Effector CD4-positive, alpha-beta T cell (primary cell): ENCODE results near the gene MMP23B.
A peak's percentile ranks its signal among the peaks of the same experiment; 100 is the strongest.

Experiments
- DNase-seq: peaks from one replicate; pipeline ENCODE4 v3.0.0-alpha.2; 2020

The MMP23B gene

GRCh38 chr1:1602968-1603506, 28.9 kb upstream of the MMP23B start:
- DNase-seq, result no peak

DNA sequence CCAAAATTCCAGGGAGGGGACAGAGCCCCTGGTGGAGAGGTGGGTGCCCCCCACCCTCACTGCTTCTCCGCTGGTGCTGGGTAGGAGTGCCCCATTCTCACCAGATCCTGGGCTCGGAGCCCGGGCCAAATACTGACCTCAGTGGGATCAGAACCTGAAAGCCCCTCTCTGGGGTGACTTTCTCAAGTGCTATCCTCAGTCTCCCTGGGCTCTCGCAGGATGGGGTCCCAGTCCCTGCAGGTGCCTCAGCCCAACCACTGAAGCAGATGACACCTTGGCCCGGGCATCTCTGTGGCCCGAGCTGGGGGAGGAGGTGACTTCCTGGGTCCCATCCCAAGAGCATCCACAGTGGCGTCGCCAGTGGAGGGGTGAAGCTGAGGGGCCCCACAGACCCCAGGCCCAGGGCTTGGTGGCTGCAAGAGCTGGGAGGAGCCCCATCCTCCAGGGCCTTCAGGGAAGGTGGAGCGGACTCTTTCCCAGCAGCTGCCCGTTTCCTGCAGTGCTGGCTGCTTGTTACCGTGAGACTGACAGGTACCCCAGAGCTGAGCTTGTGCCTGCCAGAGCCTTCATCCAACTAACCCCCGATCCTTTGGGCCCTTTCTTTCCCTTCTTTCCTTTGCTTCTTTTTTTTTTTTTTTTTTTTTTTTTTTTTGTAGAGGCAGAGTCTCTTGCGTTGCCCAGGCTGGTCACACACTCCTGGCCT, 28.2 kb upstream of the MMP23B start:
- DNase-seq, result no peak

DNA sequence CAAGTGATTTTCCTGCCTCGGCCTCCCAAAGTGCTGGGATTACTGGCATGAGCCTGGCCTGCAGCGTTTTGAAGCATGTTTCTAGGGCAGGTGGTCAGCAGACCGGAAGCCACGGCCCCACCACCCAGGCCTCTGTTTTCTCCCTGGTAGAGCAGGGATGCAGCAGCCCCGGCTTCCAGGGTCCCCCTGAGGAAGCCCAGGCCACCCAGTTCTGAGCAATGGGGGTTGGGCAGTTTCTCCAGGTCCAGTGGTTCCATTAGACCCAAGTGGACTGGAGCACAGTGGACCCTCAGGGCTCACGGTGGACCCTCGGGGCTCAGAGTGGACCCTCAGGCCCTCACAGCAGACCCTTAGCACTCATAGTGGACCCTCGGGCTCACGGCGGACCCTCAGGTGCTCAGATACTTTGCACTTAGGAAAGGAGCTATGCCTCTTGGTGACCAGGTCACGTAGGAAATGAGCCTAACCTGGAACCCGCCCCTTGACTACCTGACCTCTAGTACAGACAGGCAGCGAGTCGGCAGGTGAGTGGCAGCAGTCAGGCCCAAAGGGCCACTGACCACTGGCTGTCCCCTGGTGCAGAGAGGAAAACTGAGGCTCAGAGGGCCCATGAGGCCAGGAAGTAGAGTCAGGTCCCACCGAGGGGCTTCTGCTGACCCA, 27.5 kb upstream of the MMP23B start:
- no peak for DNase-seq

GRCh38 chr1:1605034-1605591, 26.9 kb upstream of the MMP23B start:
- DNase-seq, result no peak

- no peak for DNase-seq
Observed at GRCh38 chr1:1605724-1606123, 26.2 kb upstream of the MMP23B start.

- DNase-seq, result no peak
Observed at GRCh38 chr1:1606232-1606631, 25.7 kb upstream of the MMP23B start.

DNA sequence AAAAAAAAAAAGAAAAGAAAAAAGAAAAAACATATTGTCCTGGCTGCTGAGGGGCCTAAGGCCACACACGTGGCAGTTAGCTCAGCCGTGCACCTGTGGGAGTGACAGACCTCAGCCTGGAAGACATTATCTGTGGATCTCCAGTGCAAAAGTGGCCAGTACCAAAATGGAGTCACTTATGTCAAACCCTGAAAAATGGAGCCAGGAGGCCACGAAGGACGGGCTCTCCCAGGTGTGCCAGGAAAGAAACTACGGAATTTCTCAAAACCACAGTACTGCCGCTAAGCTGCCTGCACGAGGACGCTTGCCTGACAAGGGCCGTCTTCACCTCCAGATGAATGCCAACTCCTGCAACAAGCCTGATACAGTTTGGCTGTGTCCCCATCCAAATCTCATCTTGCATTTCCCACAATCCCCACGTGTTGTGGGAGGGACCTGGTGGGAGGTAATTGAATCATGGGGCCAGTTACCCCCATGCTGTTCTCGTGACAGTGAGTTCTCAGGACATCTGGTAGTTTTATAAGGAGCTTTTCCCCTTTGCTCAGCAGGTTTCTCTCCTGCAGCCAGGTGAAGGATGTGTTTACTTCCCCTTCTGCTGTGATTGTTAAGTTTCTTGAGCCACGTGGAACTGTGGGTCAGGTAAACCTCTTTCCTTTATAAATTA, 22.0 kb upstream of the MMP23B start:
- no peak for DNase-seq

DNA sequence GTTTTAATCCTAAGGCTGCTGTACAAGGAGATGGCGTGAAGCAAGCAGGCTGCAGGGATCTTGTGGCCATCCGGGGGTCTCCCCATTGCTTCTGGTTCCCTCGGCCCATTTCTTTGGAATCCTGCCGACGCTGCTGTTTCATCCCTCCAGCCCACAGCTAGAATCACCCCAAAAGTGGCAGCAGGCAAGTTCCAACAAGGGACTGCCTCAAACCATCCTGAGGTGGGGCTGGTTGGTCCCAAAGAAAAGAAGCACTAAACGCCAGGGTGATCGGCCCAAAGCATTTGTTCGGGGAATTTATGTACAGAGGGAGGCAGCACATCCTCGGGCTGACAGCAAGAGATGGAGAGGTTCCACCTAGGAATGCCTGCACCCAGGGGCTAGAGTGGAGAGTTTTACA, 21.2 kb upstream of the MMP23B start:
- no peak for DNase-seq

DNA sequence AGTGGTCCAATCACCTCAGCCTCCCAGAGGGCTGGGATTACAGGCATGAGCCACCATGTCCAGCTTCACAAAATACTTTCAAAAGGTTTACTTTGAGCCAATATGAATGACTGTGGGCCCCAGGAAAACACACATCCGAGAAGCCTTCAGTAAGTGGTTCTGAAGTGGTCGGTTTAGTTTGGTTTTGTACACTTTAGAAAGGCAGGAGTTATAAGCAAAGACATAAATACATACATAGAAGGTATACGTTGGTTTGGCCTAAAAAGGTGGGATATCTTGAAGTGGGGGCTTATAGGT, 19.9 kb upstream of the MMP23B start:
- DNase-seq, result no peak

- DNase-seq, result no peak
Observed at GRCh38 chr1:1613509-1614082, 18.4 kb upstream of the MMP23B start.

GRCh38 chr1:1614204-1614953, 17.6 kb upstream of the MMP23B start:
- DNase-seq, result peak; percentile 52

DNA sequence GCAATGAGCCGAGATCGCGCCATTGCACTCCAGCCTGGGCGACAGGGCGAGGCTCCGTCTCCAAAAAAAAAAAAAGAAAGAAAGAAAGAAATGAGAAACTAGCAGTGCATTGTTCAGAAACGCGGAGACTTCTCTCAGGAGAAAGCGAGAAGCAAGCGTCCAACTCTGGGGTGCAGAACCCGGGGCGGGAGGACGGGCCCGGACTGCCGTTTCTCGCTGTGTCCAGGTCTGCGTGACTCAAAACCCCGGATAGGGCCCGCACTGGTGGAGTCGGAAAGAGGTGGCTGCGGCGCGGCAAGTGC, 17.1 kb upstream of the MMP23B start:
- DNase-seq, result no peak

GRCh38 chr1:1615256-1616044, 16.5 kb upstream of the MMP23B start, which contains the start of gene MIB2:
Gene MIB2 (plus strand): TSS chr1:1615500. CDS start chr1:1623453, 7,953 bp downstream.
- peak; percentile 98 for DNase-seq

GRCh38 chr1:1616045-1616790, 15.8 kb upstream of the MMP23B start:
- no peak for DNase-seq

- DNase-seq, result no peak
Observed at GRCh38 chr1:1616838-1617237, 15.1 kb upstream of the MMP23B start.

DNA sequence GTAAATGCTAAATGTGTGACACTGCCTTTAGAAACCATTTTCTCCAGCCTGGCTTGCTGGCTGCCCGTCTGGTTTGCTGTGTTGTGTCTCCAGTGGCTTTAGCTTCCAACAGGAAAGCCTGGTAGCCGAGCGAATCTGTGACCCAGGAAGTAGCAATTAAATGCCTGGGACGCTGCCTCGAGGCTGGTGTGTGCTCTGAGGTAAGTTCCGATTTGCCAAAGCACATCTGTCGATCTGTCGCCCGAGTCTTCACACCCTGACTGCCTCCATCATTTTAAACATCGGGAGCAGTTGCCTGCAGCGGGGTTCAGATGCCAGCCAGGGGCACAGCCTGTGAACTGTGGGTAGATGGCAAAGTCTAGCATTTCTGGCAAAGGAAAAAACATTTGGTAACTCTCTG, 14.5 kb upstream of the MMP23B start:
- no peak for DNase-seq

DNA sequence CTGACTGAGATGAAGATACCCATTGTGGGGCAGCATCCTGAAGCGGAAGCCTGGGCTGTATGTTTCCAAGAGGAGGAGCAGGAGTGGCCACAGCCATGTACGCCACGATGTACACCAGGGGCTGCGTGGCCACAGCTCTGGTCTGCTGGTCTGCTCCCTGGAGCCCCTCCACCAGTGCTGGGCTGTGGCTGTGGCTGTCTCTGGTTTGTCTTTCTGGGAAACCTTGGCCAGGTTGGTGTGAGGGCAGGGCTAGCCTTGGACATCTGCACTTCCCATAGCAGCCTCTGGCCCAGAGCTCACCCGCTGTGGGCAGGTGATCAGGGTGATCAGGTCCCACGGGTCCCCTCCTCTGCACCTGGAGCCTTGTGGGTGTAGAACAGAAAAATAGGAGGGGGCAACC, 14.0 kb upstream of the MMP23B start:
- no peak for DNase-seq

- DNase-seq, result no peak
Observed at GRCh38 chr1:1618396-1619068, 13.4 kb upstream of the MMP23B start.

GRCh38 chr1:1619917-1620361, 12.0 kb upstream of the MMP23B start:
- DNase-seq, result no peak

GRCh38 chr1:1620433-1621139, 11.4 kb upstream of the MMP23B start:
- no peak for DNase-seq
